ENCODE results near the gene USP46. TPM values are rescaled to one million over a fixed set of nuclear protein-coding genes. Genes with fewer than 3 reads are reported as not detected.

USP46 gene
- total and polyA plus RNA-seq, 4 experiments from 2014 or later, result 6.4 to 26.9 (median 18.9) TPM

- H3K4me1 Mint-ChIP-seq, result peaks cover 53 to 85% (median 72%) of the 10 kb centered on the region in 4 donors
These were observed 12.4 kb downstream of the USP46 start for GRCh38 chr4:52646741-52647140.

GRCh38 chr4:52646096-52646495 lies 13.0 kb downstream of the USP46 start:
- H3K9me3 ChIP-seq (ENCODE audit: control insufficient read depth in 1 of 2, low read length in 2 of 2), result no peaks in the 10 kb centered on the region
- Mint-ChIP-seq H3K4me3 (peak overlapping the region in 3 of 8 donors; percentile 26 to 62 (median 37)), H3K36me3 (peaks cover 4 to 11% of the 10 kb centered on the region in 2 donors), H3K27me3 (no peaks in the 10 kb centered on the region), H3K27ac (peak overlapping the region in 1 of 7 donors; percentile 15), H3K9me3 (peaks cover 0 to 3% (median 0%) of the 10 kb centered on the region in 8 donors), H3K4me1 (peaks cover 54 to 85% (median 73%) of the 10 kb centered on the region in 4 donors)
- no peaks in the 10 kb centered on the region for H3K36me3 ChIP-seq (ENCODE audit: insufficient read depth, low read length)
- DNase-seq, result no peak
- no peak overlapping the region for H3K4me3 ChIP-seq (ENCODE audit: low read length in 2 of 2)
- peaks cover 41% of the 10 kb centered on the region for H3K4me1 ChIP-seq (ENCODE audit: insufficient read depth, low read length)
- POLR2A ChIA-PET (ENCODE audit: partially characterized antibody), result no interaction called here
- no peak overlapping the region for H3K27ac ChIP-seq (ENCODE audit: low read depth, low read length)
- intact Hi-C loops (cut with micrococcal nuclease), result no loop called here
- no peaks in the 10 kb centered on the region for H3K27me3 ChIP-seq (ENCODE audit: insufficient read depth, low read length)
- CTCF ChIA-PET (ENCODE audit: partially characterized antibody), result no interaction called here

More at GRCh38 chr4:52646741-52647140, 12.4 kb downstream of the USP46 start:
- Mint-ChIP-seq H3K9me3 (peaks cover 0 to 3% (median 0%) of the 10 kb centered on the region in 8 donors), H3K4me3 (peak overlapping the region in 1 of 8 donors; percentile 8), H3K36me3 (peaks cover 7 to 12% of the 10 kb centered on the region in 2 donors), H3K27me3 (no peaks in the 10 kb centered on the region), H3K27ac (peak overlapping the region in 3 of 7 donors; percentile 14 to 44 (median 26))
- no peak overlapping the region for H3K27ac ChIP-seq (ENCODE audit: low read depth, low read length)
- H3K27me3 ChIP-seq (ENCODE audit: insufficient read depth, low read length), result no peaks in the 10 kb centered on the region
- H3K36me3 ChIP-seq (ENCODE audit: insufficient read depth, low read length), result no peaks in the 10 kb centered on the region
- H3K4me1 ChIP-seq (ENCODE audit: insufficient read depth, low read length), result peaks cover 47% of the 10 kb centered on the region
- CTCF ChIA-PET (ENCODE audit: partially characterized antibody), result no interaction called here
- POLR2A ChIA-PET (ENCODE audit: partially characterized antibody), result interaction anchor here (1.8 to 2.8 kb wide), 2 partner anchors 12 to 66 kb away, joined by 4 to 19 read pairs; partner anchors contain the start of gene USP46
- intact Hi-C loops (cut with micrococcal nuclease), result no loop called here
- no peak overlapping the region for H3K4me3 ChIP-seq (ENCODE audit: low read length in 2 of 2)
- no peak for DNase-seq
- no peaks in the 10 kb centered on the region for H3K9me3 ChIP-seq (ENCODE audit: control insufficient read depth in 1 of 2, low read length in 2 of 2)

GRCh38 chr4:52645300-52645699 lies 13.8 kb downstream of the USP46 start:
- peak overlapping the region in 1 of 8 donors; percentile 62 for H3K4me3 Mint-ChIP-seq
- ChIA-PET CTCF (ENCODE audit: partially characterized antibody) (interaction anchor here (1.2 kb wide), 1 partner anchor 15 kb away, joined by 3 read pairs; no protein-coding TSS in a partner anchor), POLR2A (ENCODE audit: partially characterized antibody) (no interaction called here)
- H3K27ac Mint-ChIP-seq, result peak overlapping the region in 1 of 7 donors; percentile 39
- no peaks in the 10 kb centered on the region for H3K27me3 Mint-ChIP-seq
- no peak for DNase-seq
- H3K9me3 ChIP-seq (ENCODE audit: control insufficient read depth in 1 of 2, low read length in 2 of 2), result no peaks in the 10 kb centered on the region
- no peaks in the 10 kb centered on the region for H3K36me3 ChIP-seq (ENCODE audit: insufficient read depth, low read length)
- H3K27me3 ChIP-seq (ENCODE audit: insufficient read depth, low read length), result no peaks in the 10 kb centered on the region
- no peak overlapping the region for H3K4me3 ChIP-seq (ENCODE audit: low read length in 2 of 2)
- intact Hi-C loops (cut with micrococcal nuclease), result no loop called here
- peaks cover 42% of the 10 kb centered on the region for H3K4me1 ChIP-seq (ENCODE audit: insufficient read depth, low read length)
- peaks cover 0 to 3% (median 0%) of the 10 kb centered on the region in 8 donors for H3K9me3 Mint-ChIP-seq
- H3K4me1 Mint-ChIP-seq, result peaks cover 54 to 85% (median 74%) of the 10 kb centered on the region in 4 donors
- peaks cover 3 to 10% of the 10 kb centered on the region in 2 donors for H3K36me3 Mint-ChIP-seq
- no peak overlapping the region for H3K27ac ChIP-seq (ENCODE audit: low read depth, low read length)

- H3K4me3 Mint-ChIP-seq, result peak overlapping the region in 2 of 8 donors; percentile 1 to 10
- peaks cover 39% of the 10 kb centered on the region for H3K4me1 ChIP-seq (ENCODE audit: insufficient read depth, low read length)
- no peaks in the 10 kb centered on the region for H3K36me3 Mint-ChIP-seq
- H3K9me3 Mint-ChIP-seq, result peaks cover 0 to under 1% (median 0%) of the 10 kb centered on the region in 8 donors
- H3K4me3 ChIP-seq (ENCODE audit: low read length in 2 of 2), result no peak overlapping the region
- H3K4me1 Mint-ChIP-seq, result peaks cover 47 to 71% (median 64%) of the 10 kb centered on the region in 4 donors
- no peak for DNase-seq
- H3K9me3 ChIP-seq (ENCODE audit: control insufficient read depth in 1 of 2, low read length in 2 of 2), result no peaks in the 10 kb centered on the region
- H3K27ac Mint-ChIP-seq, result peak overlapping the region in 2 of 7 donors; percentile 31 to 38
- POLR2A ChIA-PET (ENCODE audit: partially characterized antibody), result no interaction called here
- intact Hi-C loops (cut with micrococcal nuclease), result no loop called here
- CTCF ChIA-PET (ENCODE audit: partially characterized antibody), result interaction anchor here (1.1 to 1.5 kb wide), 3 partner anchors 13 to 54 kb away, joined by 3 to 6 read pairs (median 3); no protein-coding TSS in a partner anchor
- no peaks in the 10 kb centered on the region for H3K27me3 ChIP-seq (ENCODE audit: insufficient read depth, low read length)
- H3K27me3 Mint-ChIP-seq, result no peaks in the 10 kb centered on the region
- no peak overlapping the region for H3K27ac ChIP-seq (ENCODE audit: low read depth, low read length)
- no peaks in the 10 kb centered on the region for H3K36me3 ChIP-seq (ENCODE audit: insufficient read depth, low read length)
These were observed 15.3 kb downstream of the USP46 start for GRCh38 chr4:52643785-52644244.

- intact Hi-C loops (cut with micrococcal nuclease), result no loop called here
- ChIA-PET POLR2A (ENCODE audit: partially characterized antibody) (no interaction called here), CTCF (ENCODE audit: partially characterized antibody) (interaction anchor here (1.1 to 1.5 kb wide), 2 partner anchors 14 to 53 kb away, joined by 3 to 6 read pairs; no protein-coding TSS in a partner anchor)
- no peaks in the 10 kb centered on the region for H3K9me3 ChIP-seq (ENCODE audit: control insufficient read depth in 1 of 2, low read length in 2 of 2)
- H3K4me3 ChIP-seq (ENCODE audit: low read length in 2 of 2), result no peak overlapping the region
- Mint-ChIP-seq H3K27me3 (no peaks in the 10 kb centered on the region), H3K4me1 (peaks cover 48 to 68% (median 61%) of the 10 kb centered on the region in 4 donors), H3K36me3 (peaks cover 0 to under 1% of the 10 kb centered on the region in 2 donors), H3K27ac (peak overlapping the region in 2 of 7 donors; percentile 12 to 43), H3K9me3 (no peaks in the 10 kb centered on the region), H3K4me3 (peak overlapping the region in 3 of 8 donors; percentile 22 to 27 (median 24))
- H3K27me3 ChIP-seq (ENCODE audit: insufficient read depth, low read length), result no peaks in the 10 kb centered on the region
- H3K27ac ChIP-seq (ENCODE audit: low read depth, low read length), result no peak overlapping the region
- peaks cover 34% of the 10 kb centered on the region for H3K4me1 ChIP-seq (ENCODE audit: insufficient read depth, low read length)
- no peaks in the 10 kb centered on the region for H3K36me3 ChIP-seq (ENCODE audit: insufficient read depth, low read length)
- no peak for DNase-seq
These were observed 15.9 kb downstream of the USP46 start for GRCh38 chr4:52643190-52643589.

GRCh38 chr4:52641854-52642563 lies 17.1 kb downstream of the USP46 start:
- H3K36me3 ChIP-seq (ENCODE audit: insufficient read depth, low read length), result no peaks in the 10 kb centered on the region
- peaks cover 27% of the 10 kb centered on the region for H3K4me1 ChIP-seq (ENCODE audit: insufficient read depth, low read length)
- peaks cover 0 to 9% of the 10 kb centered on the region in 2 donors for H3K36me3 Mint-ChIP-seq
- no peak overlapping the region for H3K4me3 ChIP-seq (ENCODE audit: low read length in 2 of 2)
- no peaks in the 10 kb centered on the region for H3K27me3 ChIP-seq (ENCODE audit: insufficient read depth, low read length)
- H3K9me3 Mint-ChIP-seq, result no peaks in the 10 kb centered on the region
- no peak for DNase-seq
- H3K27ac Mint-ChIP-seq, result peak overlapping the region in 1 of 7 donors; percentile 29
- no peak overlapping the region for H3K27ac ChIP-seq (ENCODE audit: low read depth, low read length)
- peaks cover 44 to 67% (median 58%) of the 10 kb centered on the region in 4 donors for H3K4me1 Mint-ChIP-seq
- H3K27me3 Mint-ChIP-seq, result no peaks in the 10 kb centered on the region
- H3K9me3 ChIP-seq (ENCODE audit: control insufficient read depth in 1 of 2, low read length in 2 of 2), result no peaks in the 10 kb centered on the region
- ChIA-PET CTCF (ENCODE audit: partially characterized antibody) (interaction anchor here (1.5 kb wide), 1 partner anchor 52 kb away, joined by 6 read pairs; no protein-coding TSS in a partner anchor), POLR2A (ENCODE audit: partially characterized antibody) (no interaction called here)
- intact Hi-C loops (cut with micrococcal nuclease), result no loop called here
- peak overlapping the region in 4 of 8 donors; percentile 10 to 52 (median 24) for H3K4me3 Mint-ChIP-seq
